Loucy (cell line): ENCODE measurements around the gene CIART.

Experiments
- H2AFZ ChIP-seq: fragments of 200-600 bp; sonication (generic); 2 replicates; pipeline ENCODE4 v1.6.0; 2016; ENCODE audit warnings: antibody characterized with exemption, mild to moderate bottlenecking, low read length, moderate library complexity
- H3F3A ChIP-seq: fragments of 200-600 bp; 2 replicates; pipeline ENCODE4 v1.6.0; 2016; ENCODE audit warnings: antibody characterized with exemption, low read depth, mild to moderate bottlenecking
- H3K27me3 ChIP-seq: fragments of 200-600 bp; sonication (generic); 2 replicates; pipeline ENCODE4 v1.6.1; 2014; ENCODE audit warnings: low read length, mild to moderate bottlenecking; ENCODE audit not compliant: insufficient read depth, poor library complexity, severe bottlenecking
- H3K36me3 ChIP-seq: fragments of 200-600 bp; sonication (generic); 2 replicates; pipeline ENCODE4 v1.6.1; 2016; ENCODE audit warnings: low read length; ENCODE audit not compliant: insufficient read depth
- H3K4me1 ChIP-seq: fragments of 200-600 bp; sonication (generic); 2 replicates; pipeline ENCODE4 v1.5.1; 2014; ENCODE audit warnings: low read length, mild to moderate bottlenecking; ENCODE audit not compliant: insufficient read depth, poor library complexity, severe bottlenecking
- H3K4me2 ChIP-seq: fragments of 200-600 bp; sonication (generic); 2 replicates; pipeline ENCODE4 v1.6.0; 2014; ENCODE audit warnings: antibody characterized with exemption, low read length, low read depth, mild to moderate bottlenecking; ENCODE audit not compliant: poor library complexity, severe bottlenecking
- H3K4me3 ChIP-seq: fragments of 200-600 bp; sonication (generic); 2 replicates; pipeline ENCODE4 v1.5.1; 2014; ENCODE audit warnings: low read length, mild to moderate bottlenecking, mixed read lengths; ENCODE audit not compliant: poor library complexity, severe bottlenecking
- H3K79me2 ChIP-seq: fragments of 200-600 bp; sonication (generic); 2 replicates; pipeline ENCODE4 v1.6.1; 2014; ENCODE audit warnings: low read length; ENCODE audit not compliant: insufficient read depth
- H3K9ac ChIP-seq: fragments of 200-600 bp; sonication (generic); 2 replicates; pipeline ENCODE4 v1.6.0; 2014; ENCODE audit warnings: mild to moderate bottlenecking, low read depth, low read length, moderate library complexity; ENCODE audit not compliant: poor library complexity, severe bottlenecking
- H3K9me2 ChIP-seq: fragments of 200-600 bp; sonication (generic); replicated peaks from 2 replicates; pipeline ENCODE4 v1.6.1; 2016; ENCODE audit warnings: low read depth, low read length, mixed read lengths
- H3K9me3 ChIP-seq: fragments of 200-600 bp; sonication (generic); 2 replicates; pipeline ENCODE4 v1.6.1; 2014; ENCODE audit warnings: mild to moderate bottlenecking, antibody characterized with exemption, low read length, low read depth; ENCODE audit not compliant: insufficient read depth
- H4K20me1 ChIP-seq: fragments of 200-600 bp; sonication (generic); 2 replicates; pipeline ENCODE4 v1.6.0; 2014; ENCODE audit warnings: antibody characterized with exemption, low read length, mild to moderate bottlenecking; ENCODE audit not compliant: insufficient read depth, poor library complexity, severe bottlenecking
- EZH2phosphoT487 ChIP-seq: fragments of 200-600 bp; IDR thresholded peaks from 2 replicates; pipeline ENCODE4 v1.6.1; 2018; ENCODE audit warnings: antibody characterized with exemption, mild to moderate bottlenecking, moderate library complexity, borderline replicate concordance
- TF ChIP-seq, protein P1 (sequence below): fragments of 200-600 bp; sonication (generic); conservative IDR thresholded peaks from 2 replicates; pipeline ENCODE4 v1.5.1; 2014; ENCODE audit warnings: mild to moderate bottlenecking, antibody characterized with exemption, low read length

CIART gene

DNA sequence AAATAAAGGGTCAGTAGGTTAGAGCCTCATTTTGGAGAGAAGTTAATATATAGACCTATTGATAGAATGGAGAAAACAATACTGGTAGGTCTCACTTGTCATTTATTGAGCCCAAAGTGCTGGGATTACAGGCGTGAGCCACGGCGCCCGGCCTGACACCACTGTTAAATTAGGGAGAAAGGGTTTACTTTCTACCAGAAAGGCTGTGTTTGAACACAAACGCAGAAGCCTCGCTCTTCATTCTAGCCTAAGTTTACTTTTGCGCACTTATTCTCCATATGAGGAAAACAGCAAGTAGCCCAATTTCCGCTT is 38.3 kb downstream of the CIART start:
- no peak for TF ChIP-seq EZH2phosphoT487
- Histone ChIP-seq H3K79me2 (peaks cover 44% of the 10 kb centered on the region), H3K9ac (peak overlapping the region; percentile 92), H3K36me3 (peaks cover 9% of the 10 kb centered on the region; the same call in 1 of the 2 replicates), H3K4me1 (peaks cover 21% of the 10 kb centered on the region), H2AFZ (0 out of 2 replicates have a peak overlapping the region, but pooled peaks have one; percentile 52), H3K4me2 (peak overlapping the region; percentile 74), H3K4me3 (peak overlapping the region; percentile 96), H3K9me2 (no peaks in the 10 kb centered on the region), H3K9me3 (no peaks in the 10 kb centered on the region), H3F3A (no peaks in the 10 kb centered on the region), H4K20me1 (peaks cover 30% of the 10 kb centered on the region), H3K27me3 (no peaks in the 10 kb centered on the region)

DNA sequence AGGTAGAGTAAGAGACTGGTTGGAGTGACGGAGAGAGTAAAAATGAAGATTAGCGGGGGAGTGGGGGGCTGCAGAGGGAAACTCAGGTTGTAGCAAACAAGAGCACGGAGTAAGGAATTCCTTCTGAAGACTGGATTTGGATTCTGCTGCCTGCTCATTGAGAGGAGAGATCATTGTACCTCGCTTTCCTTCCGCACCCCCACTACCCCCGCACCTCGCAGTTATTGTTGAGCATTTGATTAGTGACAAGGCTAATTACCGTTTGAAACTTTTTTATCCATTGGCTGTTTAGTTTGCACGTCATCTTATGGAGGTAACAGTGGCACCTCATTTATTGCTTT is 39.4 kb downstream of the CIART start:
- H2AFZ ChIP-seq, result peak overlapping the region; percentile 80; the same call in 1 of the 2 replicates
- H3K79me2 ChIP-seq, result peaks cover 55% of the 10 kb centered on the region

GRCh38 chr1:150322310-150322709 is 40.0 kb downstream of the CIART start:
- H3K9me3 ChIP-seq, result no peaks in the 10 kb centered on the region
- no peaks in the 10 kb centered on the region for H3K9me2 ChIP-seq
- H3K9ac ChIP-seq, result peak overlapping the region; percentile 92
- H3K27me3 ChIP-seq, result no peaks in the 10 kb centered on the region
- peak overlapping the region; percentile 74 for H3K4me2 ChIP-seq
- peaks cover 25% of the 10 kb centered on the region for H3K36me3 ChIP-seq
- peaks cover 61% of the 10 kb centered on the region for H3K79me2 ChIP-seq
- peak overlapping the region; percentile 96 for H3K4me3 ChIP-seq
- no peak overlapping the region for H2AFZ ChIP-seq
- peaks cover 42% of the 10 kb centered on the region for H4K20me1 ChIP-seq
- H3F3A ChIP-seq, result no peaks in the 10 kb centered on the region
- peaks cover 26% of the 10 kb centered on the region for H3K4me1 ChIP-seq
- TF ChIP-seq EZH2phosphoT487, result no peak
- TF ChIP-seq, protein P1, sequence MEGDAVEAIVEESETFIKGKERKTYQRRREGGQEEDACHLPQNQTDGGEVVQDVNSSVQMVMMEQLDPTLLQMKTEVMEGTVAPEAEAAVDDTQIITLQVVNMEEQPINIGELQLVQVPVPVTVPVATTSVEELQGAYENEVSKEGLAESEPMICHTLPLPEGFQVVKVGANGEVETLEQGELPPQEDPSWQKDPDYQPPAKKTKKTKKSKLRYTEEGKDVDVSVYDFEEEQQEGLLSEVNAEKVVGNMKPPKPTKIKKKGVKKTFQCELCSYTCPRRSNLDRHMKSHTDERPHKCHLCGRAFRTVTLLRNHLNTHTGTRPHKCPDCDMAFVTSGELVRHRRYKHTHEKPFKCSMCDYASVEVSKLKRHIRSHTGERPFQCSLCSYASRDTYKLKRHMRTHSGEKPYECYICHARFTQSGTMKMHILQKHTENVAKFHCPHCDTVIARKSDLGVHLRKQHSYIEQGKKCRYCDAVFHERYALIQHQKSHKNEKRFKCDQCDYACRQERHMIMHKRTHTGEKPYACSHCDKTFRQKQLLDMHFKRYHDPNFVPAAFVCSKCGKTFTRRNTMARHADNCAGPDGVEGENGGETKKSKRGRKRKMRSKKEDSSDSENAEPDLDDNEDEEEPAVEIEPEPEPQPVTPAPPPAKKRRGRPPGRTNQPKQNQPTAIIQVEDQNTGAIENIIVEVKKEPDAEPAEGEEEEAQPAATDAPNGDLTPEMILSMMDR, result no peak

More for the DNA sequence above, 39.4 kb downstream of the CIART start:
- peaks cover 24% of the 10 kb centered on the region for H3K4me1 ChIP-seq
- no peaks in the 10 kb centered on the region for H3K9me2 ChIP-seq
- TF ChIP-seq EZH2phosphoT487, result no peak
- TF ChIP-seq, protein P1, result no peak
- H3K27me3 ChIP-seq, result no peaks in the 10 kb centered on the region
- H3K9me3 ChIP-seq, result no peaks in the 10 kb centered on the region
- H3K4me3 ChIP-seq, result peak overlapping the region; percentile 96
- peaks cover 21% of the 10 kb centered on the region for H3K36me3 ChIP-seq
- H4K20me1 ChIP-seq, result peaks cover 41% of the 10 kb centered on the region
- H3K9ac ChIP-seq, result peak overlapping the region; percentile 92
- H3K4me2 ChIP-seq, result peak overlapping the region; percentile 74
- H3F3A ChIP-seq, result no peaks in the 10 kb centered on the region

DNA sequence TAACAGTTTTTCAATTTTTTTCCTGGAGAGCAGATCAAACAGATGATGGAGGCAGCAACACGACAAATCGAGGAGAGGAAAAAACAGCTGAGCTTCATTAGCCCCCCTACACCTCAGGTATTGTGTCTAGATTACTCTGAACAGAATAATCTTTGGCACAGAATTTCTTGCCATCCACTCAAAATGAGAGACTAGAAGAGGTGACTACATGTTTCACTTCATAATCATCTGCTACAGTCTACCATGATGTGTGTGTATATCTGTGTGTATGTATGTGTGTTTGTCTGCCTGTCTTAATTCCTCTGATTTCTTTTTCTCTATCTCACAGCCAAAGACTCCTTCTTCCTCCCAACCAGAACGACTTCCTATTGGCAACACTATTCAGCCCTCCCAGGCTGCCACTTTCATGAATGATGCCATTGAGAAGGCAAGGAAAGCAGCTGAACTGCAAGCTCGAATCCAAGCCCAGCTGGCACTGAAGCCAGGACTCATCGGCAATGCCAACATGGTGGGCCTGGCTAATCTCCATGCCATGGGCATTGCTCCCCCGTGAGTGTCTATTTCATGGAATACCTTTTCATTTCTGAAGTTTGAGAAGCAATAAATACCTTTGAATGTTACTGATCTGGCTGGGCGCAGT is 50.4 kb downstream of the CIART start:
- TF ChIP-seq, protein P1, result no peak
- no peak for TF ChIP-seq EZH2phosphoT487
- Histone ChIP-seq H3K9ac (no peak overlapping the region), H3K36me3 (peaks cover 65% of the 10 kb centered on the region), H3F3A (no peaks in the 10 kb centered on the region), H3K9me2 (no peaks in the 10 kb centered on the region), H3K4me2 (no peak overlapping the region), H4K20me1 (no peaks in the 10 kb centered on the region), H3K4me3 (no peak overlapping the region), H3K4me1 (peaks cover under 1% of the 10 kb centered on the region), H3K27me3 (no peaks in the 10 kb centered on the region), H3K79me2 (peaks cover 8% of the 10 kb centered on the region; the same call in 1 of the 2 replicates), H3K9me3 (no peaks in the 10 kb centered on the region), H2AFZ (no peak overlapping the region)
